GM20000 (cell line): ENCODE results near the gene CPE.

ENCODE experiments used
- DNase-seq: peaks from one replicate; pipeline ENCODE4 v3.0.0; 2012; ENCODE audit warnings: low spot score
- CTCF ChIP-seq: IDR thresholded peaks from 2 replicates; pipeline ENCODE4 v1.5.1; 2012; ENCODE audit warnings: mild to moderate bottlenecking, control low read depth; ENCODE audit errors: extremely low read depth, missing control alignments

Gene CPE

GRCh38 chr4:165537028-165537648 is 158.3 kb downstream of the CPE start:
- TF ChIP-seq CTCF: peak; percentile 35
- peak; percentile 31 for DNase-seq

GRCh38 chr4:165539801-165540200 is 161.0 kb downstream of the CPE start:
- no peak for DNase-seq
- TF ChIP-seq CTCF: no peak

GRCh38 chr4:165540206-165540830 is 161.5 kb downstream of the CPE start:
- DNase-seq: no peak
- TF ChIP-seq CTCF: no peak

- TF ChIP-seq CTCF: no peak
- DNase-seq: no peak
Measured at GRCh38 chr4:165541851-165542459, 163.1 kb downstream of the CPE start.

GRCh38 chr4:165542476-165542875 is 163.7 kb downstream of the CPE start:
- no peak for DNase-seq
- no peak for TF ChIP-seq CTCF
